Activated T-cell treated with anti-CD3 and anti-CD28 coated beads for 48 hours (primary cell): ENCODE results near the gene TTC39B.
A peak's percentile ranks its signal among the peaks of the same experiment; 100 is the strongest.
"Not testable (repeated sequence)": the region's sequence is repeated elsewhere in the genome, so short reads cannot be mapped to it uniquely, and the experiment has no call there.

ENCODE experiments used
- DNase-seq: peaks from one replicate; pipeline ENCODE4 v3.0.0-alpha.2; 2020; ENCODE audit warnings: low read depth

The TTC39B gene

DNA sequence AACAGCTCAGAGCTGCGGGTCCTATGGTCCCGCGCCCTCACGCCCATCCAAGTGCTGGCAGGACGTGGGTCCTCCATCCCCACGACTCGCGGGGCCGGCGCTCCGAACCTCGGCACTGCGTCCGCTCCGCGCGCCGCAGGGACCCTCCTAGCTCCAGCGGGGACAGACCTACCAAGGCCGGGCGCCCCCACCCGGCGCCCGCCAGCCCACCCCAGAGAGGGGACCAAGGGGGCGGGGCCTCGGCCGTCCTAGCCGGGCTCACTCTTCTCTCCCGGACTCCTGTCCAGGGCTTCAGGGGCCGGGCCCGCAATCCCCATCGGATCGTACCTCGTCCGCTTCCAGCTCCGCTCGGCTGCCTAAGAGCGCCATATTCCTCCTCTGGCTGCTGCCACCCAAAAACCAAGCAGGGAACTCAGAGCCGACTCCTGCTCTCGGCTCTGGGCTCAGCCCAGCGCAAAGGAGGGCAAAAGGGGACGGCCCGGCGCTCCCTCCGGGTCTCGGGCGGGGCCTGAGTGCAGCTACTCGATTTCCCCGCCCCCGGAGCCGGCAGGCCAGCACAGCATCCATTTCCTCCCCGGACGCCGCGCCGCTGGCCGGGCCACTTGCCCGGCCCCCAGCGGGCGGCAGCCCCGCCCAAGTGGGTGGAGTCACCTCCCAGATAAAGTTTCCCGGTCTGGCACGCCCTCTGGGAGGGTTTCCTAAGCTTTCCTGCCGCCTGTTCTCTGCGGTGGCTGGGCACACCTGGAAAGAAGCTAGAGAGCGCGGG is at the start of gene TTC39B:
TTC39B (minus strand) TSS at position 460 of the 766 bp plus-strand sequence; CDS start at position 369, 91 bp downstream.
- peak; percentile 82 for DNase-seq

DNA sequence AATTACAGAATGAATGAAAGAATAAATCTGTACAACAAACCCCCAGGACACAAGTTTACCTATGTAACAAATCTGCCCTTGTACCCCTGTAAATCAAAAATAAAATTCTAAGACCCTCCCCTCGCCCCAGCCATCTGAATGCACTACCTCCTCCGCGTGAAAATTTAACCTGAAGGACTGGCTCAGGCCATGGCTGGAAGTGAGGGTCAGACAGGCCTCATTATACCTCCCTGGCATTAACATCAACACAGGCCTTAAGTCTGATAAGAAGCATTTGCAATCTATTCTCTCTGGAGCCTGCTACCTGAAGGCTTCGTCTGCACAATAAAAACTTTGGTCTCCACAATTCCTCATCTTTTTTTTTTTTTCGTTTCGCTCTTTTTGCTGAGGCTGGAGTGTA is 48.7 kb upstream of the TTC39B start:
- DNase-seq = no peak

DNA sequence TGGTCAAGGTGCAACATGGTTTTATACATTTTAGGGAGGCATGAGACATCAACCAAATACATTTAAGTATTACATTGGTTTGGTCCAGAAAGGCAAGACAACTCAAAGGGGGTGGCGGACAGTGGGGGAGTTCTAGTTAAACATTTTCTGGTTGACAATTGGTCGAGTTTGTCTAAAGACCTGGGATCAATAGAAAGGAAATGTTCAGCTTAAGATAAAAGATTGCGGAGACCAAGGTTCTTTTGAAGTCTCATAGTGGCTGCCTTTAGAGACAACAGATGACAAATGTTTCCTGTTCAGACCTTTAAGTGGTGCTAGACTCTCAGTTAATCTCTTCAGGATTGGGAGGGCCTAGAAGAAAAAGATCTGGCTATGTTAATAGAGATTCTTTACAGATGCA is 47.7 kb upstream of the TTC39B start:
- DNase-seq = no peak

DNA sequence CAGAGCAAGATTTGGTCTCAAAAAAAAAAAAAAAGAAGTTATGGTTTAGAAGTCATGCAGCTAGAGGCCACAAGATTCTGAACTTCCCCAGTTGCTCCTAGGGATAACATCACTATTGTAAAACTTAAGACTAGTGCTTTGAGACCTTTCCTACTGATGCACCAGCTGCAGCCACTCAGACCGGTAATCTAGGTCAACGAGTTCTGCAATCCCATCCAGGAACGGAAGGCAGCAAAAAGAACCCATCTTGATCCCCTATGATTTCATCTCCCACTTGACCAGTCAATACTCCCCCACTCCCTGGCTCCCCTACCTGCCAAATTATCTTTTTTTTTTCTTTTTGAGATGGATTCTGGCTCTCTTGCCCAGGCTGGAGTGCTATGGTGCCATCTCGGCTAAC is 46.9 kb upstream of the TTC39B start:
- DNase-seq = no peak

DNA sequence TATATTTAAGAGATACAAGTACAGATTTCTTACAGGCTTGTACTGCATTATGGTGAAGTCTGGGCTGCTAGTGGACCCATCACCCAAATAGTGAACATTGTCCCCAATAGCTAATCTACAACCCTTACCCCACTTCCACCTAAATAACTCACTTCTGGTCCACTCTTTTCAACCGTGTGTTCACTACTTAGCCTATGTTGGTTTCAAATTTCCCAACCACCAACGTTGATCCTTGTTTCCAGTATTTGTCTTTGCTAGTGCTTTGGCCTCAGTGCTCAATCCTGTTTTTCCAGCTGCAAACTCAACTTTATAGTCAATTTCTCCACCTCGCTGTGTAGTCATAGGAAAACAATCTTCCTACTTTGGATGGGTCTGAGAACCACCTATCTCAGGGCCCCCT is 45.3 kb upstream of the TTC39B start:
- no peak for DNase-seq

DNA sequence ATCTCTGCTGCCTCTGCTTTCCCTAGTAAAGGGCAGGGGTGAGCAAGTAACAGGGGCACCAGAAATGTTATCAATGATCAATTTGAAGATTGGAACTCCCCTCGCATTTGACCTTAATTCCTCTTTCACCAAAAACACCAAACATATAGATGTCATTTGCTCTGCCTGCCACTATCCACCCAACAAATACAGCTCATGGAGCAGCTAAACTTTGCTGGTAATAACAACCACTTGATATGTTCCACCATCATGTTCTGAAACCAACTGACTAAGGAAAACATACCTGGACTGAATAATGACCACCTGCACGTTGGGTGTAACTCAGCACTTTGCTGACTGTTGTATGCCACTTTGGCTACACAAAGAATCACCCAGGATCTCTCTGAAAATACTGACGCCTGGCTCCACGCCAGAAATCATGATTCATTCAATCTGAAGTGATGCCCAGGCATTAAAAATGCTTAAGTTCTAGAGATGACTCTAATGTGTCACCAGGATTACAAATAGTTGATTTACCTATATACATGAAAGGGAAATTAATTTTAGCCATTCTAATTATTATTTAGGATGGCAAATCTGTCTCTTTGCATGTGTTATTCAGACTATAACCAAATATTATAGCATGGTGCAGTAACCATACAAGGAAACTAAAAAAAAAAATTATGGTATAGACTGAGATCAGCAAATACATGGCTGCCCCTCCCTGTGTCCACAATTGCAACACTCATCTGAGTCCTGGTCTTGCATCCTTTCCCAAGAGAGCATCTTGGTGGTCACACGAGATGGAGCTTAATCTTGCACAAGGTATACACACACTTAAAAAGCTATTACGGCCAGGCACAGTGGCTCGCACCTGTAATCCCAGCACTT is 43.1 kb upstream of the TTC39B start:
- peak; percentile 0 for DNase-seq

DNA sequence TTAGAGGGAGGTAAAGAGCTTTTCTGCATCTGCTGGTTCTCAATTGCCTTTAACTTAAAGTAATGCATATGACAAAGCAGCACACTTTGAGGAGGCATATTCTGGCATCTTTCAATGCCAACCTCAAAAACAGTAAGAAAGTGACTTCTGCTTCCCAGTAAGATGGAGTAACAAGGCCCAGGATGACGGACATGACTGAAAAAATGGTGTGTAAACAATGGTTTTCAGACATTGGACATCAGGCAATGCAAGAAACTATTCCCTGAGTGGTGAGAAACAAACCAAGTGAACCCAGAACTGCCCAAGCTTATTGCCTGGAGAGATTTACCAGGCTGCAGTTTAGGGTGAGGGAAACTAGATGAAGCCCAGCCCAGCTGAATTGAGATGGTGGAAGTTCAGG is 39.8 kb upstream of the TTC39B start:
- DNase-seq = no peak

DNA sequence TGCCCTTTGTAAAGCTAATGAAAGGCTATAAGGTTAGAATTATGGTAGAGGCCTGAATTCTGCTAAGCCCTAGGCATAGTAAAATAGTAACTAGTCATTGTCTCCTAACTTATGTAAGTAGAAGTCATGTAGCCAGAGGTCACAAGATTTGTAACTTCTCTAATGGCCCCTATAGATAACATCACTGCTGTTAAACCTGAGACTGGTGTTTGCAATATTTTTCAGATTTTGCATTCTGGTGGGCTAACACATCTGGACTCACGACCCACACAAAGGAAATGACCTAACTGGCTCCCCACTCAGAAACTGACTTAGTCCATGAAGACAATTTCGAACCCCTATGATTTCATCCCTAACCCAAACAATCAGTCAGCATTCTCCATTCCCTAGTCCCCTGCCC is 37.2 kb upstream of the TTC39B start:
- DNase-seq = no peak

DNA sequence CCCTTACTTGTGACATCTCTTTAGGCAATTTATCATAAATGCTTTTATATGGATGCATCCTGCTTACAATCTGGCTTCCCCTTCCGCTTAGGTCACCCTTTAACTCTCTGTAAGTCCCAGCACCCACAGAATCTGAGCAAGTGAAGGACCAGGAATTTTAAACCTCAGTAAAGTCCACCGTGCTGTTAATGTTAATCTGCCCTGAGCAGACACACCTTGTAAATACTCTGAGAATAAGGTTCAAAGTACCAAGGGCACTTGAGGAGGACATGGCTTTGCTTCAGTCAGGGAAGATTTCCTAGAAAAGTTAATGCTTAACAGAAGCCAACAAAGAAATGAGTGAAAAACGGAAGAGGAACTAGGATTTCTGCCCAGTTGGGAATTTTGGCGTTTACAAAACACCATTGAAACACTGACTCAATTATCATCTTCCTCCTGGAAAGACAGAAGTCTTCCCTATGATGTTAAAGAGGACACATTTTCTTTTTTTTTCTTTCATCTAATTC is 26.4 kb upstream of the TTC39B start:
- DNase-seq = no peak

DNA sequence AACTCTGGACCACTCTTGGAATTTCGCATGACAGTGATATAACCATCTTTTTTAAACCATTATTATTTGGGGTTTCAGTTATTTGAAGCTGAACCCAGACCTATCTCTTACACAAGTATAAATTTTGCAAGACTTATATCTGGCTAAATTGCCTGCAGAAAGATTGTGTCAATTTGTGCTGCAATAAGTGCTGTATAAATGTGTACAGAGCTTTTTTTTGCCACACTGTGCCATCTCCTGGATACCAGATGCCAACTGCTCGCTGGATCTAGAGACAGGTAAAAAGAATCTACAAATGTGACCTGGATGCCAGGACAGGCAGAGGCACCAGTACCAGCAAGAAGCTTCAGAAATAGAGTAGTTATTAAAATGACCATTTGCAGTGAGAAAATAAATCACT is 25.9 kb upstream of the TTC39B start:
- no peak for DNase-seq

DNA sequence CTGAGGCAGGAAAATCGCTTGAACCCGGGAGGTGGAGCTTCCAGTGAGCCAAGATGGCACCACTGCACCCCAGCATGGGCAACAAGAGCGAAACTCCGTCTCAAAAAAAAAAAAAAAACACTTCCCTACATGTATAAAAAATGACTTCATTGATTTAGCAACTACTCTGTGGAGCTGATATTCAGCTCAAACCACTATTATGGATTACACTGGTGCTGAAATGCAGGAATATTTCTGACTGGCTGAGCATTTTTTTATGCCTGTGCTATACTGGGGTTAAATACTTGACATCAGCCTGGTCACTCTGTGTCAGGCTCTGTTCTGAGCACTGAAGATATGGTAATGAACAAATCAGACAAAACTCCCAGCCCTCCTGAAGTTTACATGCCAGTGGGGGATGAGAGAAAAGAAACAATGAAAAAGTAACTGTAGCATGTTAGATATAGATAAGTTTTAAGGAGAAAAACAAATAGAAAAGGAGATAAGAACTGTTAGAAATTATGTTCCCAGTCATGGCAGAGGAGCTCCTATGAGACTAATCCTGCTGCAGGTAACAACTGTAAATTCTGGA is 22.6 kb upstream of the TTC39B start:
- no peak for DNase-seq

DNA sequence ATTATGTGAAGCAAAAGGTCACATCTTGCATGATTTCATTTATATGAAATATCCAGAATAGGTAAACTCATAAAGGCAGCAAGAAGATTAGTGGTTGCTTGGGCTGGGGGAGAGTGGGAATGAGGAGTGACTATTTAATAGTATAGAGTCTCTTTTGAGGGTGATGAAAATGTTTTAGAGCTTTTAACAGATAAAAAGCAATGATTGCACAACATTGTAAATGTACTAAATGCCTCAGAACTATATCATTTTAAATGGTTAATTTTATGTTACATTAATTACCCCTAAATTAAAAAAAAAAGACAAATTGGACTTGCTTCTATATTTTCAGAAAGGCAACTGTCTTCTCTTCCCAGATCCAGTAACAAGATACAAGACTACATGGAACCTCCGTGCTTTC is 21.9 kb upstream of the TTC39B start:
- DNase-seq = no peak

DNA sequence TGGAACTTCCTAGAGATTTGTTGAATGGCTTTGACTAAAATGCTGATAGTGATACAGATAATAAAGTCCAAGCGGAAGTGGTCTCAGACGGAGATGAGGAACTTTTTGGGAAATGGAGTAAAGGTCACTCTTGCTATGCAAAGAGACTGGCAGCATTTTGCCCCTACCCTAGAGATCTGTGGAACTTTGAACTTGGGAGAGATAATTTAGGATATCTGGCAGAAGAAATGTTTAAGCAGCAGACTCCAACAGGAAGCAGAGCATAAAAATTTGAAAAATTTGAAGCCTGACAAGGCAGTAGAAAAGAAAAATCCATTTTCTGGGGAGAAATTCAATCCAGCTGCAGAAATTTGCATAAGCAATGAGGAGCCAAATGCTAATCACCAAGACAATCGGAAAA is 15.7 kb upstream of the TTC39B start:
- DNase-seq = not testable (repeated sequence)

DNA sequence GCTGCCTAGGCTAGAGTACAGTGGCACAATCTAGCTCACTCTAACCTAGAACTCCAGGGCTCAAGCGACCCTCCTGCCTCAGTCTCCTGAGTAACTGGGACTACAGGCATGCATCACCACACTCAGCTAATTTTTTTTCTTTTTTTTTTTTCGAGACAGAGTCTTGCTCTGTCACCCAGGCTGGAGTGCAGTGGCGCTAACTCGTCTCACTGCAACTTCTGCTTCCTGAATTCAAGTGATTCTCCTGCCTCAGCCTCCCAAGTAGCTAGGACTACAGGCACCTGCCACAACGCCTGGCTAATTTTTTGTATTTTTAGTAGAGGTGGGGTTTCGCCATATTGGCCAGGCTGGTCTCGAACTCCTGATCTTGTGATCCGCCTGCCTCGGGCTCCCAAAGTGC is 12.6 kb upstream of the TTC39B start:
- not testable (repeated sequence) for DNase-seq

DNA sequence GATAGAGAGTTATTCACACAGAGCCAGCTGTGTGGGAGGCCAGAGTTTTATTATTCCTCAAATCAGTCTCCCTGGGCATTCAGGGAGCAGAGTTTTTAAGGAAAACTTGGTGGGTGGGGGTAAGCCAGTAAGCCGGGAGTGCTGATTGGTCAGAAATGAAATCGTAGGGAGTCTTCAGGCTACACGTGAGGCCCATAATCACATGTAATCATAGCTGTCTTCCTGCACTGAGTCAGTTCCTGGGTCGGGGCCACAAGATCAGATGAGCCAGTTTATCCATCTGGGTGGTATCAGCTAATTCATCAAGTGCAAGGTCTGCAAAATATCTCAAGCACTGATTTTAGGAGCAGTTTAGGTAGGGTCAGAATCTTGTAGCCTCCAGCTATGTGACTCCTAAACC is 10.8 kb upstream of the TTC39B start:
- DNase-seq = no peak

DNA sequence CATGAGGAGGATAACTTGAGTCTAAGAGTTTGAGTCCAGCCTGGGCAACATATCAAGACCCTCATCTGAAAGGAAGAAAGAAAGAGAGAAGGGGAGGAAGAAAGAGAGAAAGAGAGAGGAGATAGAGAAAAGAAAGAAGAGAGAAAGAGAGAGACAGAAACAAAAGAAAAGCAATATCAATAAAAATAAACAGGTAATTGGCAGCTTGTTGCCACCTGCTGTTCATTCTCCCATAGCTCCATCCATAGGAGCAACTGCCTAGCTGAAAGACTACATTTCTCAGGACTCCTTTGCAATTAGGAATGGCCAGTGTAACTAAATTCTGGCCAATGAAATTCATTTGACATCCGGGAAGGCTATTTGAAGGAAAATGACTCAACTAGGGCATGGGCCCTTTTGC is 4.6 kb upstream of the TTC39B start:
- DNase-seq = no peak

DNA sequence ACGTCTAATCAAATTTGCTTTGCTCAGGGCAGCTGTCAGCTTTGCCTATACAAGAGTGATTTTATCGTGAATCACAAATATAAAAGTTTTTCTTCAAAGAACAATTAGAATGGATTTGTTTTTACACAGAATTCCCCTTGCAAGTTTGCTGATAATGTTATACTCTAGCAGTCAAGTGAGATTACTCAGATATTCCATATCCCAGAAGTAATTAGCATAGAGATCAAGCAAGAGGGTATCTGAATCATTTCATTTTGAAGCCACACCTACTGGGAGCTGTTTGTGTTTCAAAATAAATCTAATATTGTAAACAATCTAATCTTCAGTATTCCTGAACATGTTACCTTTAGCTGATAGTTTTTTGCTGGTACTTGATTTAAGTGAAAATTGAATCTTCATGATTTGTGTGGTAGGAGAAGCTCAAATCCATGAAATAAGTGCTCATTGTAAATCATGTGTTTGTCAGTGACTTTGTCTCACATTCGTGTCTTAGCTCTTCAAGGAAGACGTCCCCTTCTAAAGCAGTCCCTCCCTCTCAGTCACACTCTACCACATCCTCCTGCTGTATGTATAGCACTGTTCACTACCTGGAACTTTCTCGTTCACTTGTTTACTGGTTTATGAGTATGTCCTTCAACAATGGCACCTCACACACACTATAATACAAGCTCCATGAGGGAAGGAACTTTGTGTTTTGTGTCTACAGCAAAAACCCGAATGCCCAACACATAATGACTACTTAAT is 3.3 kb upstream of the TTC39B start:
- no peak for DNase-seq

DNA sequence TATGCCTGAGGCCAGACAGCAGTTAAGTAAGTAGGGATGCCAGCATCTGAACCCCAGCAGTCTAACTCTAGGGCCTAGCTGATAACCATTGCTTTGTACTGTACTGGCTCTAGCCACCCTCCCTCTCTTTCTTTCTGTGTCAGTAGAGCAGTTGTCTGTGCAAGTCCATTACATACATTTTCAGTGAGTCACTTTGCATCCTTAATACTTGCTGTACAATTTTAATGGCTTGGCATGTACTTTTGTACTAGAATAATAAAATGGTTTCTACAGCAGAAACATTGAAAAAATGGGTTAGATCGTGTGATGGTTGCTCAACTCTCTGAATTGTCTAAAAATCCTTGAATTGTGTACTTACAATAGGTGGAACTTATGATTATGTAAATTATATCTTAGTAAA is 1.5 kb upstream of the TTC39B start:
- no peak for DNase-seq

DNA sequence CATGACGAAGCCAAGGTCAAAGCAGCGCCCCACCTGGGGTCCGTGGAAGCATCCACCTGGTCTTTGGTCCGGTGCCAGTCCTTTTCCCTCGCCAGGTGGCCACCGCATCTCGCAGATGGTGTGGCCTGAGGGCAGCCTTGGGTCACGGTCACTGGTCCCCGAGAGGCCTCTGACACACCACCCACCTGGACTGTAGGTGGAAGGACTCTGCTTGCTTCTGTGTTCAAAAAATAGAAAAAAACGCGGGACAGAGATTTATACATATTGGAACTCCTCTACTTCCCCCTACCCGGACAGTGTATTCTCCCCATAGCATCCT is 466 bp upstream of the TTC39B start:
- no peak for DNase-seq

DNA sequence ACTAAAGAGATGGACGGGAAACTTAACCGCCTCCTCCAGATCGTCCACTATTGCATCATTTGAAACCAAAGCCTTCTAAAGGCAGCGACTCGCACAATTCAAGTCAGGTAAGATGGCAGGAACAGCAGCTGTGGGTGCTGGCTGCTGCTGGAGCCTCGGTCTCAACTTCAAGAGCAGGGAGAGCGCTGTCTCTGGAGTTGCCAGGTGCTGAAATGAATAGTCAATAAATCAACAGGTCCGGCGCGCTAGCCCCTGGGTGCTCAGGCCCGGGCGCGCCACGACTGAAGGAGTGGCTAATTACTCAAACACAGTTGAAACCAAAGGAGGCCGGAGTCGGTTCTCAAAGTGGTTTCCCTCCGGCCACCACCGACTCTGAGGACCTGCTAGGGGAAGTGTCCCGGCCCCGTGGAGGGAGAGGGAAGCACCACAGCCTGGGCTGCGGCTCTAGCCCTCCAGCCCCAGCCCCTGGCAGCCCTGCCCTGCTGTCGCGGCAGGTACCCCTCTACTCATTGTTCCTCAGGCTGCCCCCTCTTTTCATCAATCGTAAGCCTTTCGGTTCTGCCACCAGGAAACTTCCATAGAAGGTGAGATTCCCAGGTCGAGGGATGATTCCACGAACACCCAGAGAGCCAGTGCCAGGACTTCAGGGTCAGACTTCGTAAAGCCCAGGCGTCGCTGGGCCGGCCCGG is 804 bp downstream of the TTC39B start:
- DNase-seq = no peak

DNA sequence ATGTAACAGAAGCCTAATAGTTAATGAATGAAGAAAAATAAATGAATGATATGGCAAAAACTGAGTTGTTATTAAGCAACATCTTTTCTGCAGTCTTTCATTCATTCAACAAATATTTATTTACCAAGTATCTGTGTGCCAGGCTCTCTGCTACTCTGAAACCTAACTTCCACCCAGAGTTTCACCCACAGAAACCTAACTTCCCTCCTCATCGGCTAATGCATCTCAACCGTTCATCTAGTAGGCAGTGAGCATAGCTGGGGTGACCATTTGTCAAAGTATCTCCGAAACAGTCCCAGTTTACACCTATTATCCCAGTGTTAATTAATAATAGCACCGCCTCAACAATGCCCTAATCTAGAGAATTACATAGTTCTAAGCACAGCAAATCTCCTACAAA is 1.5 kb downstream of the TTC39B start:
- no peak for DNase-seq

DNA sequence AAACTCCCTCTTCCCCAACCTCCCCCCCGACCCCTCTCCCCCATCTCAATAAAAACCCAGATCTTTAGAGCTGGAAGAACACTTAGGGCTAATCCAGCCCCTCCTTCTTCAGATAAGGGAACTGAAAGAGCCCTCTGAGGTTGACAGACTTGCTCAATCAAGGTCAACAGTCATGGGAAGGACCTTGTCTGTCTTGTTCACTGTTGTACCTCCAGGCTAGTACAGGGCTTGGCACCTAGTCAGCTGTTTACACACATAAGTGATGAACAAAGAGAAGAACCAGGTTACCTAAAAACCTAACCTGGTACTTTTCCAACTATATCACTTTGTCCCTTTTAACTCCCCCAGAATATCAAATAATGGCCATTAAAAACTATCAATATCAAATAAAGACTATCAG is 2.4 kb downstream of the TTC39B start:
- no peak for DNase-seq
